Omental fat pad (tissue), 4 donors: ENCODE data around the gene SOX8. TPM values are rescaled to one million over a fixed set of nuclear protein-coding genes. Genes with fewer than 3 reads are reported as not detected.

Source experiments
- ATAC-seq: fragments of 150-250 bp; one replicate; pipeline ENCODE4 v1.9.1; 2016; ENCODE audit warnings: mild to moderate bottlenecking, moderate library complexity; ENCODE audit not compliant: low FRiP score
- DNase-seq: peaks from one replicate; pipeline ENCODE4 v3.0.0-alpha.2; 2019; ENCODE audit warnings: low spot score
- CTCF ChIP-seq, 3 donors: fragments of 450-650 bp; IDR thresholded peaks; one replicate each; pipeline ENCODE4 v1.5.1; 2016 to 2017; ENCODE audit warnings: antibody characterized with exemption in 3 of 3, mild to moderate bottlenecking in 3 of 3, moderate library complexity in 2 of 3
- total RNA-seq, 4 donors: library from RNA; depleted of rRNA; stranded (reverse); fragments of >200 nt; gene quantifications; one replicate each; pipeline ENCODE4 v1.1.0, GENCODE V29; 2016

SOX8 gene
- total RNA-seq, 4 donors from 2014 or later = 0.19 to 2.9 (median 1.2) TPM

- no peak for TF ChIP-seq CTCF (IDR thresholded peaks at IDR 0.05)
- DNase-seq (no peak), ATAC-seq (no peak)
These were observed 8.2 kb upstream of the SOX8 start for GRCh38 chr16:973366-973765.

- TF ChIP-seq CTCF (IDR thresholded peaks at IDR 0.05) = no peak
- ATAC-seq (no peak), DNase-seq (no peak)
These were observed 7.5 kb upstream of the SOX8 start for GRCh38 chr16:974001-974601.

GRCh38 chr16:974611-975261, 6.8 kb upstream of the SOX8 start:
- no peak for ATAC-seq
- DNase-seq = no peak
- no peak for TF ChIP-seq CTCF (IDR thresholded peaks at IDR 0.05)

- TF ChIP-seq CTCF (IDR thresholded peaks at IDR 0.05) = no peak
- ATAC-seq (no peak), DNase-seq (no peak)
These were observed 6.3 kb upstream of the SOX8 start for GRCh38 chr16:975291-975690.

- no peak for TF ChIP-seq CTCF (IDR thresholded peaks at IDR 0.05)
These were observed 5.1 kb upstream of the SOX8 start for GRCh38 chr16:976389-976931.

GRCh38 chr16:977081-977701, 4.4 kb upstream of the SOX8 start:
- no peak for TF ChIP-seq CTCF (IDR thresholded peaks at IDR 0.05)
- no peak for DNase-seq
- no peak for ATAC-seq

More at GRCh38 chr16:976389-976931, 5.1 kb upstream of the SOX8 start:
- ATAC-seq = no peak
- no peak for DNase-seq
